ENCODE data around the gene EDEM1. TPM values are rescaled to one million over a fixed set of nuclear protein-coding genes. Genes with fewer than 3 reads are reported as not detected.

Gene EDEM1
- total and polyA plus RNA-seq, 10 of the 15 experiments (the other 5 are each of a cell fraction or from before 2014, with no cell fraction given) = 18.9 to 138 (median 57.5) TPM

DNA sequence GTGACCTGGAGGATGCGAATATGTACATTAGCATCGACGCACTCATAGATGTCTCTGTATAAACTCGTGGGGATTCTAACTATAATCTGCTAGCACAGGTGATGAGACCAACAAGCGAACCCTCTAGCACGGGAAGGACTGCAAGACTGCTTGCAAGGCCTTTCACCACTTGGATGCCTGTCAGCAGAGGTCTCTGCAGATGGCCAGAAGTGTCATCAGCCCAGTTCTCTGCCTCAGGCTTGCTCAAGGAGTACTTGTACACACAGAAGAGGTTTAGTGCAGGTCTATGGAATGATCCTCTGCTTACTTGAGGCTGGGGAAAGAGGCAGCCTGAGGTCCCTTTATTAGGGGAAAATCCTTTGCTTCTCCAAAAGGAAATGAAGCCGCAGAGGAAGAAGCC lies 48.1 kb downstream of the EDEM1 start:
- BruUV-seq (replicated peaks) = no TSS peak
- H3K9me3 ChIP-seq (replicated peaks; ENCODE audit: control insufficient read depth, insufficient read depth, low read length) = no peaks in the 10 kb centered on the region
- intact Hi-C loops (cut with micrococcal nuclease; ENCODE audit: unreplicated experiment) = no loop called here
- POLR2A ChIA-PET = no interaction called here
- H3K4me1 ChIP-seq (ENCODE audit: control insufficient read depth, insufficient read depth, low read length) = no peaks in the 10 kb centered on the region
- FAIRE-seq (no peak), ATAC-seq (no peak), DNase-seq (ENCODE audit: low read depth, low spot score) (no peak)
- in situ Hi-C loops (cut with MboI) = no loop called here
- H3K27ac ChIP-seq (ENCODE audit: control insufficient read depth, insufficient read depth) = no peak overlapping the region
- H3K36me3 ChIP-seq (ENCODE audit: control insufficient read depth in 2 of 2, insufficient read depth in 2 of 2, low read length in 1 of 2) = no peaks in the 10 kb centered on the region
- CTCF ChIA-PET = no interaction called here
- H3K79me2 ChIP-seq (ENCODE audit: control insufficient read depth, insufficient read depth, low read length) = no peaks in the 10 kb centered on the region
- RAD21 ChIA-PET (ENCODE audit: unreplicated experiment) = no interaction called here
- H4K20me1 ChIP-seq (ENCODE audit: control insufficient read depth, insufficient read depth) = no peaks in the 10 kb centered on the region
- SMC1A ChIA-PET (ENCODE audit: uncharacterized antibody, unreplicated experiment) = no interaction called here
- no peak overlapping the region for H3K9ac ChIP-seq (ENCODE audit: control insufficient read depth, insufficient read depth, low read length)
- H3K4me3 ChIP-seq = no peak overlapping the region
- TF ChIP-seq NBN (IDR thresholded peaks at IDR 0.05) = no peak
- no peak for TF ChIP-seq RCOR1 (conservative IDR thresholded peaks at IDR 0.05; ENCODE audit: low read depth, low read length)
- no peak for TF ChIP-seq LARP7 (IDR thresholded peaks at IDR 0.05)
- no peak for TF ChIP-seq POLR2AphosphoS2 (IDR thresholded peaks at IDR 0.05; ENCODE audit: low read depth, low read length)
- TF ChIP-seq, protein P1, sequence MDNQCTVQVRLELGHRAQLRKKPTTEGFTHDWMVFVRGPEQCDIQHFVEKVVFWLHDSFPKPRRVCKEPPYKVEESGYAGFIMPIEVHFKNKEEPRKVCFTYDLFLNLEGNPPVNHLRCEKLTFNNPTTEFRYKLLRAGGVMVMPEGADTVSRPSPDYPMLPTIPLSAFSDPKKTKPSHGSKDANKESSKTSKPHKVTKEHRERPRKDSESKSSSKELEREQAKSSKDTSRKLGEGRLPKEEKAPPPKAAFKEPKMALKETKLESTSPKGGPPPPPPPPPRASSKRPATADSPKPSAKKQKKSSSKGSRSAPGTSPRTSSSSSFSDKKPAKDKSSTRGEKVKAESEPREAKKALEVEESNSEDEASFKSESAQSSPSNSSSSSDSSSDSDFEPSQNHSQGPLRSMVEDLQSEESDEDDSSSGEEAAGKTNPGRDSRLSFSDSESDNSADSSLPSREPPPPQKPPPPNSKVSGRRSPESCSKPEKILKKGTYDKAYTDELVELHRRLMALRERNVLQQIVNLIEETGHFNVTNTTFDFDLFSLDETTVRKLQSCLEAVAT (IDR thresholded peaks at IDR 0.05) = no peak
- no peak for TF ChIP-seq POLR2AphosphoS5 (IDR thresholded peaks at IDR 0.05; ENCODE audit: low read length)
- no peak for TF ChIP-seq TARDBP (IDR thresholded peaks at IDR 0.05; ENCODE audit: borderline replicate concordance)
- TF ChIP-seq TCF3 (IDR thresholded peaks at IDR 0.05; ENCODE audit: borderline replicate concordance, insufficient read depth, low read depth, low read length) = no peak
- TF ChIP-seq BMI1 (IDR thresholded peaks at IDR 0.05; ENCODE audit: borderline replicate concordance) = no peak
- no peak for TF ChIP-seq YBX1 (IDR thresholded peaks at IDR 0.05)
- TF ChIP-seq, protein P2, sequence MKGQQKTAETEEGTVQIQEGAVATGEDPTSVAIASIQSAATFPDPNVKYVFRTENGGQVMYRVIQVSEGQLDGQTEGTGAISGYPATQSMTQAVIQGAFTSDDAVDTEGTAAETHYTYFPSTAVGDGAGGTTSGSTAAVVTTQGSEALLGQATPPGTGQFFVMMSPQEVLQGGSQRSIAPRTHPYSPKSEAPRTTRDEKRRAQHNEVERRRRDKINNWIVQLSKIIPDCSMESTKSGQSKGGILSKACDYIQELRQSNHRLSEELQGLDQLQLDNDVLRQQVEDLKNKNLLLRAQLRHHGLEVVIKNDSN (IDR thresholded peaks at IDR 0.05; ENCODE audit: borderline replicate concordance, extremely low read length, insufficient read depth, low read depth, low read length) = no peak
- TF ChIP-seq, protein P3, sequence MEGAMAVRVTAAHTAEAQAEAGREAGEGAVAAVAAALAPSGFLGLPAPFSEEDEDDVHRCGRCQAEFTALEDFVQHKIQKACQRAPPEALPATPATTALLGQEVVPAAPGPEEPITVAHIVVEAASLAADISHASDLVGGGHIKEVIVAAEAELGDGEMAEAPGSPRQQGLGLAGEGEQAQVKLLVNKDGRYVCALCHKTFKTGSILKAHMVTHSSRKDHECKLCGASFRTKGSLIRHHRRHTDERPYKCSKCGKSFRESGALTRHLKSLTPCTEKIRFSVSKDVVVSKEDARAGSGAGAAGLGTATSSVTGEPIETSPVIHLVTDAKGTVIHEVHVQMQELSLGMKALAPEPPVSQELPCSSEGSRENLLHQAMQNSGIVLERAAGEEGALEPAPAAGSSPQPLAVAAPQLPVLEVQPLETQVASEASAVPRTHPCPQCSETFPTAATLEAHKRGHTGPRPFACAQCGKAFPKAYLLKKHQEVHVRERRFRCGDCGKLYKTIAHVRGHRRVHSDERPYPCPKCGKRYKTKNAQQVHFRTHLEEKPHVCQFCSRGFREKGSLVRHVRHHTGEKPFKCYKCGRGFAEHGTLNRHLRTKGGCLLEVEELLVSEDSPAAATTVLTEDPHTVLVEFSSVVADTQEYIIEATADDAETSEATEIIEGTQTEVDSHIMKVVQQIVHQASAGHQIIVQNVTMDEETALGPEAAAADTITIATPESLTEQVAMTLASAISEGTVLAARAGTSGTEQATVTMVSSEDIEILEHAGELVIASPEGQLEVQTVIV (IDR thresholded peaks at IDR 0.05; ENCODE audit: borderline replicate concordance, partially characterized antibody) = no peak
- no peak for TF ChIP-seq TCF12 (IDR thresholded peaks at IDR 0.05; ENCODE audit: low read depth, low read length)
- TF ChIP-seq, protein P4, sequence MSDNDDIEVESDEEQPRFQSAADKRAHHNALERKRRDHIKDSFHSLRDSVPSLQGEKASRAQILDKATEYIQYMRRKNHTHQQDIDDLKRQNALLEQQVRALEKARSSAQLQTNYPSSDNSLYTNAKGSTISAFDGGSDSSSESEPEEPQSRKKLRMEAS (IDR thresholded peaks at IDR 0.05; ENCODE audit: low read depth, low read length) = no peak
- H3K27me3 ChIP-seq (replicated peaks in 1 of 2; ENCODE audit: control insufficient read depth in 2 of 2, insufficient read depth in 2 of 2, low read length in 1 of 2) = no peaks in the 10 kb centered on the region; a peak in 1 of 4 replicates
- H2AFZ ChIP-seq (ENCODE audit: control insufficient read depth, low read depth, low read length) = no peak overlapping the region
- H3K4me2 ChIP-seq (ENCODE audit: control insufficient read depth, insufficient read depth) = no peak overlapping the region
- 54% methylated on average over 7 of the region's 7 CpGs for WGBS (ENCODE audit: insufficient coverage, insufficient replicate concordance, low lambda C conversion rate, missing lambda C conversion rate)

All from GM12878 (cell line).